Type B pancreatic cell (in vitro differentiated cells): ENCODE measurements around the gene HSPA1A. TPM values are rescaled to one million over a fixed set of nuclear protein-coding genes. Genes with fewer than 3 reads are reported as not detected.

Experiments
- DNase-seq: peaks from one replicate; pipeline ENCODE4 v3.0.0; 2021; ENCODE audit warnings: mixed read lengths; ENCODE audit not compliant: unreplicated experiment; ENCODE audit errors: extremely low spot score
- H3K27ac Mint-ChIP-seq: 2 replicates; pipeline ENCODE4 v1.8.0; 2021; ENCODE audit warnings: mild to moderate bottlenecking, mixed read lengths
- H3K27me3 Mint-ChIP-seq: 2 replicates; pipeline ENCODE4 v1.8.0; 2021; ENCODE audit warnings: mixed read lengths
- H3K36me3 Mint-ChIP-seq: 2 replicates; pipeline ENCODE4 v1.8.0; 2021; ENCODE audit warnings: mixed read lengths
- H3K4me1 Mint-ChIP-seq: one replicate; pipeline ENCODE4 v1.8.0; 2021; ENCODE audit warnings: mixed read lengths; ENCODE audit not compliant: unreplicated experiment
- H3K4me3 Mint-ChIP-seq: 2 replicates; pipeline ENCODE4 v1.8.0; 2021; ENCODE audit warnings: mild to moderate bottlenecking, mixed read lengths
- H3K9me3 Mint-ChIP-seq: 2 replicates; pipeline ENCODE4 v1.8.0; 2021; ENCODE audit warnings: mixed read lengths
- total RNA-seq: library from RNA; stranded (reverse); gene quantifications from 2 replicates; pipeline ENCODE4 v1.2.1, GENCODE V29; 2021; ENCODE audit warnings: low replicate concordance
- TF ChIP-seq, protein P1 (sequence below): fragments of 200-600 bp; sonication (generic); conservative IDR thresholded peaks from 2 replicates; pipeline ENCODE4 v1.5.0; 2021; ENCODE audit warnings: antibody characterized with exemption, mild to moderate bottlenecking

The HSPA1A gene
- total RNA-seq, 1 donor from 2014 or later, result 45.7 TPM

DNA sequence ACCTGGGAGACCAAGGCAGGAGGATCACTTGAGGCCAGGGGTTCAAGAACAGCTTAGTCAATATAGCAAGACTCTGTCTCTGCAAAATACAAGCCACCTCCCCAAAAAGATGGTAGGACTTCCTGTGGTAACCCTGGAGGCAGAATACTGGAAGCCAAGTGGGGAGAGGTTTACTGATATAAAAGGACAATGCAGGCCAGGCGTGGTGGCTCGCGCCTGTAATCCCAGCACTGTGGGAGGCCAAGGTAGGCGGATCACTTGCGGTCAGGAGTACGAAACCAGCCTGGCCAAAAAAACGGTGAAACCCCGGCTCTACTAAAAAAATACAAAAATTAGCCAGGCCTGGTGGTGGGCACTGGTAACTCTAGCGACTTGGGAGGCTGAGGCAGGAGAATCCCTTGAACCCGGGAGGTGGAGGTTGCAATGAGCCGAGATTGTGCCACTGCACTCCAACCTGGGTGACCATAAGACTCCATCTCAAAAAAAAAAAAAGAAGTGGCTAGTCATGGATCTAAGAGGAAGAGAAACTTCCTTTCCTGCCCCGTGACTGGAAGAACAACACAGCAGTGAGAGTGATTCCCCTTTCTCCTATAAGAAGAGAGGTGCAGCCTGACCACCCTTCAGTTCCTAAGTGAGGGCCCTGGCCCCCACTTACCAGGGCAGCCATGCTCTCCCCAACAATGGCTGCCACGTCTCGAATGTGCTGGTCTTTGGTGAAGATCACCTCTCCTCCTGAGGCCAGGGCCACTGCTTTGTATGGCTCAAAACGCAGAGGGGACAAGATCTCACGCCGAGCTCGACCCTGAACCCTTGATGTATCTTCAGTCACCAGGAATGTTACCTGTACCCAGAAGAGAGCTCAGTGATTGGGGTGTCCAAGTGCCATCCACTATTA lies 46.7 kb upstream of the HSPA1A start:
- Mint-ChIP-seq H3K27me3 (no peaks in the 10 kb centered on the region), H3K9me3 (no peaks in the 10 kb centered on the region), H3K4me3 (no peak overlapping the region), H3K4me1 (peaks cover 10% of the 10 kb centered on the region), H3K27ac (no peak overlapping the region), H3K36me3 (peaks cover 5% of the 10 kb centered on the region)
- TF ChIP-seq, protein P1, sequence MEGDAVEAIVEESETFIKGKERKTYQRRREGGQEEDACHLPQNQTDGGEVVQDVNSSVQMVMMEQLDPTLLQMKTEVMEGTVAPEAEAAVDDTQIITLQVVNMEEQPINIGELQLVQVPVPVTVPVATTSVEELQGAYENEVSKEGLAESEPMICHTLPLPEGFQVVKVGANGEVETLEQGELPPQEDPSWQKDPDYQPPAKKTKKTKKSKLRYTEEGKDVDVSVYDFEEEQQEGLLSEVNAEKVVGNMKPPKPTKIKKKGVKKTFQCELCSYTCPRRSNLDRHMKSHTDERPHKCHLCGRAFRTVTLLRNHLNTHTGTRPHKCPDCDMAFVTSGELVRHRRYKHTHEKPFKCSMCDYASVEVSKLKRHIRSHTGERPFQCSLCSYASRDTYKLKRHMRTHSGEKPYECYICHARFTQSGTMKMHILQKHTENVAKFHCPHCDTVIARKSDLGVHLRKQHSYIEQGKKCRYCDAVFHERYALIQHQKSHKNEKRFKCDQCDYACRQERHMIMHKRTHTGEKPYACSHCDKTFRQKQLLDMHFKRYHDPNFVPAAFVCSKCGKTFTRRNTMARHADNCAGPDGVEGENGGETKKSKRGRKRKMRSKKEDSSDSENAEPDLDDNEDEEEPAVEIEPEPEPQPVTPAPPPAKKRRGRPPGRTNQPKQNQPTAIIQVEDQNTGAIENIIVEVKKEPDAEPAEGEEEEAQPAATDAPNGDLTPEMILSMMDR, result no peak
- DNase-seq, result no peak

DNA sequence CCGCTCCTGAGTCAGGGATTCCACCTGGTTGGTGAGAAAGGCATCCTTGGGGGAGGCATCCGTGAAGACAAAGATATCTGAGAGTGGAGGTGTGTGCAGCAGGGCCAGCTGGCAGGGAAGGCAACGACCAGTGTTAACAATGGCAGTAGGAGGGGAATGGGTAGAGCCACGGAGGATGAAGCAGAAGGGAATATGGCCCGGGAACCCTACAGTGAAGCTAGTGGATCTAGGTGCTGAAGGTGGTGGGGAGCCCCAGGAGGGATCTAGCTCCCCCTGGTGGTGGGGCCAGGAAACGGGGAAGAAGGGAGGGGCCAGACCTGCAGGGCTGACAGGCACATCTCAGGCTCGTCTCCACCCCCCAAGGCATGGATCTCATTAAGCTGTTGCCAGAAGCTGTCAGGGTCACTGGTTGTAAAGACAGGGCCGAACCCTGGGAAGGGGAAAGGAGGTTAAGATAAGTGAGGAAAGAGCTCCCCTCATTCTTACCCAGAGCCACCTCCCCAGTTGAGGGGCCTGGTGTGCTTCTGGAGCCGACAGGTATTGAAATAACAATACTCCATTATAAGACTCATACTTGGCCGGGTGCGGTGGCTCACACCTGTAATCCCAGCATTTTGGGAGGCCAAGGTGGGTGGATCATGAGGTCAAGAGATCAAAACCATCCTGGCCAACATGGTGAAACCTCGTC lies 45.5 kb upstream of the HSPA1A start:
- H3K4me3 Mint-ChIP-seq, result no peak overlapping the region
- no peak overlapping the region for H3K27ac Mint-ChIP-seq
- peaks cover 5% of the 10 kb centered on the region for H3K4me1 Mint-ChIP-seq
- no peak for DNase-seq
- no peaks in the 10 kb centered on the region for H3K36me3 Mint-ChIP-seq
- TF ChIP-seq, protein P1, result peak; percentile 76
- no peaks in the 10 kb centered on the region for H3K27me3 Mint-ChIP-seq
- no peaks in the 10 kb centered on the region for H3K9me3 Mint-ChIP-seq

DNA sequence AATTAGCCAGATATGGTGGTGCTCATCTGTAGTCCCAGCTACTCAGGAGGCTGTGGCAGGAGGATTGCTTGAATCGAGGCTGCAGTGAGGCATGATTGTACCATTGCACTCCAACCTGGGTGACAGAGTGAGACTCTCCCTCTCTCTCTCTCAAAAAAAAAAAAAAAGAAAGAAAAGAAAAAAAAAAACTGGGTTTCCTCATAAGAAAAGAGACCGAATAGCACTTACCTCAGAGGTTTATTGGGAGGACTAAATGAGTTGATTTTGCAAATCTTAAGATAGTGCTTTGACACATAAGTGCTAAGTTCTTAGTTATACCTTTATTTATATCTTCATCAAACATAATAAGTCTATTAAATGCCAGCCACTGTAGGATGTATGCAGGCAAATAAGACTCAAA lies 44.5 kb upstream of the HSPA1A start:
- Mint-ChIP-seq H3K27ac (no peak overlapping the region), H3K4me3 (no peak overlapping the region), H3K4me1 (peaks cover 10% of the 10 kb centered on the region)

DNA sequence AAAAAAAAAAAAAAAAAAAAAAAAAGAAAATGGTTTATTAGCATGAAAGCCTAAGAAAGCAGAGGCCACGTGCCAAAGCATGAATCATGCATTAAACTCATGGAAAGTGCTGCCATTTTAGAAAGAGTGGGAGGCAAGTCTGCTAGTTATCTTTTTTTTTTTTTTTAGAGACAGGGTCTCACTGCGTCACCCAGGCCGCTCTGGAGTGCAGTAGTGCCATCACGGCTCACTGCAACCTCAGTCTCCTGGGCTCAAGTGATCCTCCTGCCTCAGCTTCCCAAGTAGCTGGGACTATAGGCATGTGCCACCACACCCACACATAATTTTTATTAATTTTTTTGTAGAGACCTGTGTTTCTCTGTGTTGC lies 43.4 kb upstream of the HSPA1A start:
- DNase-seq, result no peak
- TF ChIP-seq, protein P1, result no peak
- Mint-ChIP-seq H3K4me1 (peaks cover 16% of the 10 kb centered on the region), H3K36me3 (no peaks in the 10 kb centered on the region), H3K9me3 (no peaks in the 10 kb centered on the region), H3K27me3 (no peaks in the 10 kb centered on the region), H3K4me3 (no peak overlapping the region), H3K27ac (no peak overlapping the region)

More for the DNA sequence above, 44.5 kb upstream of the HSPA1A start:
- H3K9me3 Mint-ChIP-seq, result no peaks in the 10 kb centered on the region
- no peak for DNase-seq
- H3K27me3 Mint-ChIP-seq, result no peaks in the 10 kb centered on the region
- TF ChIP-seq, protein P1, result no peak
- H3K36me3 Mint-ChIP-seq, result no peaks in the 10 kb centered on the region

DNA sequence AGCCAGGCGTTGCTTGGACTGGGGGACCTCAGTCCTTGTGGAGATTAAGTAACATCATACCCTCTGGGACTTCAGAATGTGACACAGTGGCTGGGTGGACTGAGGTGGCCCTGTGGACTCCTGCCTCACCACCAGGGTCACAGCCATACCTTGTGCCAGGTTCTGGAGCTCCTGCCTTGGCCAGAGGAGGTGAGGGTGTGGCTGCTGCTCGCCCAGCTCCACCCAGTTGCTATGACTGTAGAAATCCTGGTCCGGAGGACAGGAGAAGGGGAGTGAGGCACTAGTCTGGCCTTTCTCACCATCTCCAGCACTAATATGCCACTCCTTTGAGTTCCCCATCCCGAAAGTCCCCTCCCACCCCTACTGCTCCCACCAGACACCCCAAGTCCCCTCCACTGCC lies 40.2 kb upstream of the HSPA1A start:
- Mint-ChIP-seq H3K9me3 (no peaks in the 10 kb centered on the region), H3K27me3 (no peaks in the 10 kb centered on the region), H3K36me3 (no peaks in the 10 kb centered on the region), H3K4me3 (peak overlapping the region; percentile 58), H3K4me1 (peaks cover 11% of the 10 kb centered on the region), H3K27ac (peak overlapping the region; percentile 64)
- DNase-seq, result no peak
- TF ChIP-seq, protein P1, result no peak
